ENCODE data around the gene WDR35.
"Not testable (repeated sequence)": the region's sequence is repeated elsewhere in the genome, so short reads cannot be mapped to it uniquely, and the experiment has no call there.

DNA sequence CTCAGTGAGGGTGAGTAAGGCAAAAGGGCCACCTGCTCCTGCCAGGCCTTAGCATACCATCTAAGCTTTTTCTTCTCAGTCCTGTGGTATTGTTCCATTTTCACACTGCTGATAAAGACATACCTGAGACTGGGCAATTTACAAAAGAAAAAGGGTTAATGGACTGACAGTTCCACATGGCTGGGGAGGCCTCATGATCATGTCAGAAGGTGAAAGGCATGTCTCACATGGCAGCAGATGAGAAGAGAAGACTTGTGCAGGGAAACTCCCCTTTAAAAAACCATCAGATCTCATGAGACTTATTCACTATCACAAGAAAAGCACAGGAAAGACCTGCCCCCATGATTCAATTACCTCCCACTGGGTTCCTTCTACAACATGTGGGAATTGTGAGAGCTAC is 109.7 kb downstream of the WDR35 start:
- TF ChIP-seq POLR2A (IDR thresholded peaks at IDR 0.05), result not testable (repeated sequence)
- TF ChIP-seq, protein P1, sequence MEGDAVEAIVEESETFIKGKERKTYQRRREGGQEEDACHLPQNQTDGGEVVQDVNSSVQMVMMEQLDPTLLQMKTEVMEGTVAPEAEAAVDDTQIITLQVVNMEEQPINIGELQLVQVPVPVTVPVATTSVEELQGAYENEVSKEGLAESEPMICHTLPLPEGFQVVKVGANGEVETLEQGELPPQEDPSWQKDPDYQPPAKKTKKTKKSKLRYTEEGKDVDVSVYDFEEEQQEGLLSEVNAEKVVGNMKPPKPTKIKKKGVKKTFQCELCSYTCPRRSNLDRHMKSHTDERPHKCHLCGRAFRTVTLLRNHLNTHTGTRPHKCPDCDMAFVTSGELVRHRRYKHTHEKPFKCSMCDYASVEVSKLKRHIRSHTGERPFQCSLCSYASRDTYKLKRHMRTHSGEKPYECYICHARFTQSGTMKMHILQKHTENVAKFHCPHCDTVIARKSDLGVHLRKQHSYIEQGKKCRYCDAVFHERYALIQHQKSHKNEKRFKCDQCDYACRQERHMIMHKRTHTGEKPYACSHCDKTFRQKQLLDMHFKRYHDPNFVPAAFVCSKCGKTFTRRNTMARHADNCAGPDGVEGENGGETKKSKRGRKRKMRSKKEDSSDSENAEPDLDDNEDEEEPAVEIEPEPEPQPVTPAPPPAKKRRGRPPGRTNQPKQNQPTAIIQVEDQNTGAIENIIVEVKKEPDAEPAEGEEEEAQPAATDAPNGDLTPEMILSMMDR (IDR thresholded peaks at IDR 0.05), result not testable (repeated sequence)

Measured in testis (tissue), 2 donors.